NCI-H2171 treated with DMSO at 0.1 percent for 48 hours (cell line): ENCODE results near the gene IP6K3.

Experiments used
- DNase-seq: peaks from one replicate; lab custom pipeline; 2025; lab: John Stamatoyannopoulos, UW

The IP6K3 gene

DNA sequence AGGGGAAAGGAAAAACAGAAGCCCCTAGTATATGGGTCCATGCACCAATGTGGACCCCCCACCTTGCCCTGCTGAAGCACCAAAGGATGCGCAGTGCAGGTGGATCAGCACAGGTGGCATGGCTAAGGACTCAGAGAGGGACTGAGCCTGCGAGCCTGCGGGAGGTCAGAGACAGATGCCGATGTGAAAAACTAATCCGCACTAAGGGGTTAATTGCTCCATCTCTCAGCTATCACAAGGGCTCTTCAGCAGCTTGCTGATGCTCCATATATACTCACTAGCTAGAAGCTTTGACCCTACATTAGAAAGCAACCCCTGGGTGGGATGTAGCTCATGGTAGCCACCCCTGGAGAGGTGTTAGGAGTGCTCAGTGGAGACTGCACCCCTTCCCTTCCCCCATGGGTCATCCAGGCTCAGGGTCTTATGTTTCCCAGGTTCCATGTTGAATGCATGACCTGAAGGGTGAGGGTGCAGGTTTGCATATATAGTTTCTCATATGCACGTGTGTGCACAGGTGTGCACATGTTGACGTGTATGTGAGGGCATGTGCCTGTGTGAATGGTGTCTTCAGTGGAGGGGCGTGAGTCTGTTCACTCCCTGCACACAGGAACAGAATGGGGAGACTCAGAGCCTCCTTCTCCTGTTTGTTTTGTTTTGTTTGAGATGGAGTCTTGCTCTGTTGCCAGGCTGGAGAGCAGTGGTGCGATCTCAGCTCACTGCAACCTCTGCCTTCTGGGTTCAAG lies 13.4 kb upstream of the IP6K3 start:
- peak; percentile 64 for DNase-seq

- DNase-seq = no peak
Measured at GRCh38 chr6:33758815-33759216, 12.1 kb upstream of the IP6K3 start.

- DNase-seq = no peak
Measured at GRCh38 chr6:33757906-33758305, 11.2 kb upstream of the IP6K3 start.

GRCh38 chr6:33757113-33757512 lies 10.4 kb upstream of the IP6K3 start:
- no peak for DNase-seq

DNA sequence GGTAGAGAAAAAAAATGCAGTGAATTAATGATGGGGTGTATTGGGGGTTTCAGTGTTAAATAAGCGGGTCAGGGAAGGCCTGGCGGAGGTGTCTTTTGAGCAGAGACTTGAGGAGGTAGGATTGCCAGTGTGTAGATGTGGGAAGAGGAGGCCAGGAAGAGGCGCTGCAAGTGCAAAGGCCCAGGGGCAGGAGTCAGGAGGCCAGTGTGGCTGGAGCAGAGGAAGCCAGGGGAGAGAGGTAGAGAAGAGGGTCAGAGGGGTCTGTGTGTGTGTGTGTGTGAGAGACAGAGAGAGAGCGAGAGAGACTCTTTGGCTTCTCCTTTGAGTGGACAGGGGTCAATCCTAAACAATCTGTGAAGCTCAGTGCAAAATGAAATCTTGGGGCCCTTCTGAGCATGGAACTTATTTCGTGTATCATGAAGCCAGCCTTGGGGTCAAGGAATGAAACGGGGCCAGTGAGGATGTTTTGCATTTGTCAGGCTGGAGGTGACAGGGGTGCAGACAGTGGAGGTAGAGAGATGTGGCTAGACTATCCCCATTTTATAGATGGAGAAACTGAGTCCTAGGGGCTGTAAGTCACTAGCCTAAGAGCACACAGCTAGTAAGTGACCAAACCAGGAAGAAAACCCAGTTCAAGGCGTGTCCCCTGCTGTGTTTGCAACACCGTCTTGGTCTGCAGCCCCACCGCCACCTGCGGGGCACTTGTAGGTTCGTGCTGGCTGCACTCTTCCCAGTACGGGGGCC lies 9.7 kb upstream of the IP6K3 start:
- no peak for DNase-seq

DNA sequence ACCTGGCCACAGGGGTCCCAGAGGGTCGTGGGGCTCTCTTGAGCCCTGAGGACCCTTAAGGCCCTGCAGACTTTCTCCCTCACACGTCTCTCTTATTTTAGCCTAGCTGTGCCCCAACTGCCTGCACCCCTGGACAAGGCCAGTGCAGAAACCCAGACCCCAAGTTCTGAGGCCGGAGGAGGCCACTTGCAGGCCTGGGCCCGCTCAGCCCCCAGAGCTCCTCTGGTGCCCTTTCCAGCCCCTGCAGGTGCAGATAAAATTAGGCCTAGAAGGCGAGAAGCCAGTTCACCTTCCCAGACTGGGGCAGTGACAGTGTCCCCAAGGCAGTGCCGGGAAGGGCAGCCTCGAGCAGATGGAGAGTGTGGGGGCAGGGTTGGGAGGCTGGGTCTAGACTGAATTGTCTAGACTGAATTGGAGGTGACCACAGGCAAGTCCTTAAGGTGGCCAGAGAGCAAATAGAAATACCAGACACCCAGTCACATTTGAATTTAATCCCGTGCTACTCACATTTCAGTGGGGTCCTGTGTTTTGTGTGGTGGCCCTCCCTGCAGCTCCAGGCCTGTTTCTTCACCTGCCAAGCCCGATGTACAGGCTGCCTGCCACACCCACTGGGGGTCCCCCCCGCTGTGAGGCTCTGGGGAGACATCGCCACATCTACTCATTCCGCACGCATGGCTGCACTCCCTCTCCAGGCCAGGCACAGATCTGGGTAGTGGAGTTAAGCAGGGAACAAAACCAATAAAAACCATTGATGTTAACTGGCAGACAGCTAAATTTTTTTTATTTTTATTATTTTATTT lies 8.6 kb upstream of the IP6K3 start:
- peak; percentile 93 for DNase-seq

GRCh38 chr6:33754222-33754621 lies 7.5 kb upstream of the IP6K3 start:
- no peak for DNase-seq

DNA sequence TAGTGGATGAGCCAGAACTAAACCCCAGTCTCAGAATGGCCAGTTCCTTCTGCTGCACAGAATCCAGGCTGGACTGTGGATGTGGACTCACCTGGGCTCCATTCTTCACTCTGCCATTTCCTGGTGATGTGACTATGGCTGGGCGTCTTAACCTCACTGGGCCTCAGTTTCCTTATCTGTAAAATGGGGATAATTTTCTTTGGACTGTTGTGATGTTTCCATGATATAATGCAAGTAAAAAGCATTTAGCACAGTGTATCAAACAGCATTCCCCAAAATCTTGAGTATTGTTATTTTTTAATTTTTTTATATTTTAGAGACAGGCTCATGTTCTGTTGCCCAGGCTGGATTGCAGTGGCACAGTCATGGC lies 5.9 kb upstream of the IP6K3 start:
- no peak for DNase-seq

DNA sequence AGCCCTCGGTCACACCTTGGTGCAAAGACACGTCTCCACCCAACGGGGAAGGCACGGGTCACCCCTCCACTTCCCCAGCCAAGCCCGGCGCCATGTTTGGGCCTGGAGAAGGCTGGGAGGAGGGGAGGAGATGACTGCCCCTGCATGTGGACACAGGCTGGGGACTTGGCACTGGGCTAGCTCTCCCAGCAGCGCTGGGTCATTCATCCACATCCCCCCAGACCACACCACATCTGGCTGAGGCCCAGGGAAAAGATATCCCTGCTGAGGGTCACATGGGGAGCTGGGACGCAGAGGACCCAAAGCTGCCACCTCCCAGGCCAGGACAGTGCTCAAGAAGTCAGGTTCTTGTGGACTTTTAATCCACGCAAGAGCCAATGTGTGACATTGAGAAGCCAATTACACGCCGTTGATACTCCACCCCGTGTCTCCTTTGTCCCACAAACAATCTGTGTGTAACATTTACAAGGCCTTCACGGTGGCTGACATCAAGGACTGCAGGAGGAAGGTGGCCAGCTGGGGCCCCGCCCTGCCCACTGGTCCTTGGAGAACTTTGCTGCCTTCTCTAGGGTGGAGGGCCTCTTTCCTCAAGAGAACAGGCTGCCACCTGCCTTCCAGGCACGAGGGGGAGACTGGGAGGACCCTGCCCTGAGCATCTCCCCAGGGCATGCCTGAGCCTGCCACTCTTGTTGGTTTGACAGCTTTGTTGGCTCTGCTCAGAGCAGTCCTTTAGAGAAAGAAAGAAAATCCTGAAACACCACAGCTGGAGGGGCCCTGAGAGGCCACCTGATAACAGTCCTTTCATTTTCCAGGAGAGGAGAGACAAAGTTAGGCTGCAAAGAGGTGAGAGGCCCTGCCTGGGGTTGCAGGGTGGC lies 5.3 kb upstream of the IP6K3 start:
- peak; percentile 97 for DNase-seq

GRCh38 chr6:33750244-33750991 lies 3.7 kb upstream of the IP6K3 start:
- DNase-seq = no peak

GRCh38 chr6:33749401-33749800 lies 2.7 kb upstream of the IP6K3 start:
- DNase-seq = peak; percentile 66

DNA sequence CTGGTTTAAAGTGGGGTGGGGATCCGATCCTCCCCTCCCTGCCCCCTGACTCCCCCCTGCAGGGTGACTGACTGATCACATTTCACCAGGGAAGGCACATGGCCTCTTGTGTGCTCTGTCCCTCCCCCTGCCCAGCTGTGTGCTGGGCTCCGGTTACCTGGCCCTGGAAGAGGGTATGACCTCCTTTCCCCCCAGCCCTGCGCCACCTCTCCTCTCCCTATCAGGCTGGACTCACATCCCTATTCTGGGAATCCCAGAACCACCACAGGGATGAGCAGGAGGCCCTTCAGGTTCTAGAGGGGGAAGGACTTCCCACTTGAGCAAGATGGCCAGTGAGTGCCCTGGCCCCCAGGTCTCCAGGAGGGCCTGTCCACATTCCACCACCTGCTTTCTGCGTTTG lies 2.1 kb upstream of the IP6K3 start:
- peak; percentile 66 for DNase-seq

- no peak for DNase-seq
Measured at GRCh38 chr6:33747823-33748222, 1.1 kb upstream of the IP6K3 start.

DNA sequence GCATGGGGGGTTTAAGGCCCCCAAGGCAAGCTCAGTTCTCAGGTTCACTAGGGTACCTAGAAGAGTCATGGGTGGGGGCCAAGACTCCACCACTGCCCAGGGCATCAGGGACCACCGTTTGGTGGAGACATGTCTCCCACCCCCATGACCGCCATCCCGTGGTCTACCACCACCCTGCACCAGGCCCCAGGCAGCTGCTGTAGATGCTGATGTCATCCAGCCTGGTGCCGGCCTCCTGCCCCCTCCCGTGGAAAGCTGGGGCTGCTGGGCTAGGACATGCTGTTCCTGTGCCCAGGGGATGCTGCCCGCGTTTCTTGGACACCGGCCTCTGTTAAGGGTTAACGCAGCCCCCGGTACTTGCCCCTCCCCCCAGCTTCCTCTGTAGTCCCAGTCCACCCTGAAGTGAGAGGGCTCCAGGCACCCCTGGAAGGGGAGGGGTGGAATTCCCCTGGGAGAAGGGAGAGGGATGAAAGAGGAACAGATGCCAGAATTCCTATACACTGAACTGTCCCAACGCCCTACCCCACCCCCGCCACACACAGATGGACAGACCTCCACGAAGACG lies 587 bp downstream of the IP6K3 start:
- DNase-seq = peak; percentile 64

DNA sequence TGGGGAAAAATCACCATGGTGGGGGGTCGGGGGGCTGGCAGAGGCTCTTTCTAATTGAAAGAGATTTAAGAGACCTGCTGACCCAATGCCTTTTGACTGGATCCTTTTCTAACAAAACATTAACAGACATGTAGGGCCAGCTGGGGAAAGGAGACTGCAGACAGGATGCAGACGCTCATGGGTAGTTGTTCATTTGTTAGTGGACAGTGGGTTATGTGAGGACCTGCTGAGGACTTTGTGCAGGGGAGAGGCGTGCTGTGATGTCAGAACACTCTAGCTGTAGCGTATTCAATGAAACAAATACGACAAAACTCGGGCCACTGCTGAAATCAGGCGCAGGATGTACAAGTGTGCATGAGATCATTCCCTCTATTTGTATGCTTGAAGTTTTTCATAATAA lies 1.2 kb downstream of the IP6K3 start:
- peak; percentile 19 for DNase-seq

- peak; percentile 96 for DNase-seq
Measured at GRCh38 chr6:33744895-33745546, 1.7 kb downstream of the IP6K3 start.

DNA sequence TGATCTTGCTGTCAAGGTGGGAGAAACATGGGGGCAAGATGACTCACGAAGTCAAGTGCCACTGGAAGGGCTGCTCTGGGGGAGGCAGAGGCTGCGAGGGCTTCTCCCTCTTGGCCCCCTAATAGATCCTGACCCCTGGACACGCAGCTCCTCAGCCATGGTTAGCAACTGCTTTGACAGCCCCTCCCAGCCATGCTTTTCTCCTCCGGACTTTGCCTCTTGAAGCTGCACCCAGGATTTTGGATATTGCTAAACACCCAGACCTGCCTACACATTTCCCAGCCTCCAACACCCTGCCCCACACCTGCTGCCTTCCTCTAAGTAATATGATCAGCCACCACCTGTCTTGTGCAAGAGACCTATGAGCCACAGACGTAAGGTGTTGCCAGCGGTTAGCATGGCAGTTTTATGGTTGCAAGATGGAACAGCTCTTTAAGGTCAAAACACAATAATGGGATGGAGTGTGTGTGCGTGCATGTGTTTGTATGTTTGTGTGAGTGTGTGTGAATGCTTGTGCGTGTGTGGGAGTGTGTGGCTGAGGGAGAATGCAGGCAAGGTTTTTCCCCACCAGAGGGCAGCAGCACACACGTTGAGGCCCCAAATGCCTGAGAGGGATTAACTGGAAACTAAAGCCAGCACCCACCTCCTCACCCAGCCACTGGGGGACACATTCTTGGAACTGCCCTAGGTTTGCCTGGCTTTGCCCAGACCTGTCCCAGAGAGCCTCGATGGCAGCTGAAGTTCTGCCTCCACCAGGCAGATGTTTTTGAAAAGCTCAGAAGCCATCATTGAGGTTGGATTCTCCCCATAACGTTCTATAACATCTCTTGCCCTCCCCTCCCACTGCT lies 2.5 kb downstream of the IP6K3 start:
- peak; percentile 99 for DNase-seq

DNA sequence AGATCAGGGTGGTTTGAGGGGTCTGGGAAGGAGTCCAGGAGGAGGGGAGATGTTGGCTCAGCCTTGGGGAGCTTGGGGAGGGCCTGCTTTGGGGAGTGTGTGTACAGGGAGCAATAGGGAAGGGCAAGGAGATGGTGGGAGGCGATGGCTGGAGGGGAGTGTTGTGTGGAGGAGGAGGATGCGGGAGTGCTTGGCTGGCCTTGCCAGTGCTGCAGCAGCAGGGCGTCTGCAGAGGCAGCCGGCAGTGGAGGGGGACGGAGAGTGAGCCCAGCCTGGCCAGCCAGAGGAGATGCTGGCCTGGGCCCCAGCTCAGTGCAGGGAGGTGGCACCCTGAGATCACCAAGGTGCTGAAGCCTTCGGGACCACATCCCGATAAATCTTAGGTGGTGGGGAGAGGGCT lies 3.9 kb downstream of the IP6K3 start:
- DNase-seq = no peak

- DNase-seq = no peak
Measured at GRCh38 chr6:33742092-33742491, 4.6 kb downstream of the IP6K3 start.
